Astrocyte (in vitro differentiated cells and primary cell): ENCODE measurements around the gene OS9. TPM values are rescaled to one million over a fixed set of nuclear protein-coding genes. Genes with fewer than 3 reads are reported as not detected.

Experiments
- DNase-seq: peaks from one replicate; pipeline ENCODE4 v3.0.0-alpha.2; 2010; ENCODE audit warnings: low read depth
- FAIRE-seq: peaks from 2 replicates; lab custom pipeline; 2011; peaks lifted over from hg19 to GRCh38; lab: Jason Lieb, UNC
- H2AFZ ChIP-seq: 2 replicates; pipeline ENCODE4 v1.6.0; 2012; ENCODE audit warnings: low read depth, low read length, inconsistent platforms
- H3K27ac ChIP-seq: 2 replicates; pipeline ENCODE4 v1.5.1; 2011; ENCODE audit warnings: low read depth, low read length, inconsistent platforms
- H3K27me3 ChIP-seq: 2 replicates; pipeline ENCODE4 v1.6.0; 2011; ENCODE audit warnings: low read length, inconsistent platforms; ENCODE audit not compliant: insufficient read depth
- H3K36me3 ChIP-seq: 2 replicates; pipeline ENCODE4 v1.5.1; 2011; ENCODE audit warnings: low read length, inconsistent platforms; ENCODE audit not compliant: insufficient read depth
- H3K4me1 ChIP-seq: 2 replicates; pipeline ENCODE4 v1.5.1; 2011; ENCODE audit warnings: low read length, inconsistent platforms; ENCODE audit not compliant: insufficient read depth
- H3K4me2 ChIP-seq: 2 replicates; pipeline ENCODE4 v1.6.0; 2012; ENCODE audit warnings: low read length, inconsistent platforms
- H3K4me3 ChIP-seq: 2 replicates; pipeline ENCODE4 v1.5.1; 2011; ENCODE audit warnings: low read depth, mild to moderate bottlenecking, low read length, inconsistent platforms; ENCODE audit not compliant: insufficient read depth
- H3K79me2 ChIP-seq: 2 replicates; pipeline ENCODE4 v1.6.0; 2012; ENCODE audit warnings: mild to moderate bottlenecking, low read length, inconsistent platforms; ENCODE audit not compliant: insufficient read depth
- H3K9ac ChIP-seq: 2 replicates; pipeline ENCODE4 v1.6.0; 2012; ENCODE audit warnings: mild to moderate bottlenecking, low read length, inconsistent platforms
- H3K9me3 ChIP-seq: 2 replicates; pipeline ENCODE4 v1.5.1; 2012; ENCODE audit warnings: low read depth, mild to moderate bottlenecking, low read length, inconsistent platforms; ENCODE audit not compliant: insufficient read depth
- H4K20me1 ChIP-seq: 2 replicates; pipeline ENCODE4 v1.6.0; 2012; ENCODE audit warnings: low read length, inconsistent platforms; ENCODE audit not compliant: insufficient read depth
- H3K27ac Mint-ChIP-seq: one replicate; pipeline ENCODE4 v1.8.0; 2021; ENCODE audit warnings: mild to moderate bottlenecking, mixed read lengths; ENCODE audit not compliant: unreplicated experiment
- H3K27me3 Mint-ChIP-seq: one replicate; pipeline ENCODE4 v1.8.0; 2021; ENCODE audit warnings: low read depth, mixed read lengths; ENCODE audit not compliant: unreplicated experiment
- H3K36me3 Mint-ChIP-seq: one replicate; pipeline ENCODE4 v1.8.0; 2021; ENCODE audit warnings: low read depth, mixed read lengths; ENCODE audit not compliant: unreplicated experiment
- H3K4me1 Mint-ChIP-seq: one replicate; pipeline ENCODE4 v1.8.0; 2021; ENCODE audit warnings: low read depth, mixed read lengths; ENCODE audit not compliant: unreplicated experiment
- H3K4me3 Mint-ChIP-seq: one replicate; pipeline ENCODE4 v1.8.0; 2021; ENCODE audit warnings: mild to moderate bottlenecking, moderate library complexity, mixed read lengths; ENCODE audit not compliant: unreplicated experiment
- H3K9me3 Mint-ChIP-seq: one replicate; pipeline ENCODE4 v1.8.0; 2021; ENCODE audit warnings: mild to moderate bottlenecking, mixed read lengths; ENCODE audit not compliant: unreplicated experiment
- EZH2 ChIP-seq: IDR thresholded peaks from 2 replicates; pipeline ENCODE4 v1.6.1; 2012; ENCODE audit warnings: mild to moderate bottlenecking, low read length, inconsistent platforms; ENCODE audit not compliant: insufficient read depth
- total RNA-seq: library from RNA; stranded (reverse); gene quantifications from 2 replicates; pipeline ENCODE4 v1.2.1, GENCODE V29; 2021
- TF ChIP-seq, protein P1 (sequence below): IDR thresholded peaks from 2 replicates; pipeline ENCODE4 v1.5.1; 2011; ENCODE audit warnings: low read depth, mild to moderate bottlenecking, inconsistent platforms, low read length, moderate library complexity; ENCODE audit not compliant: insufficient read depth

The OS9 gene
- total RNA-seq, 1 donor from 2014 or later = 194 TPM

GRCh38 chr12:57687862-57688261, 6.1 kb upstream of the OS9 start:
- Histone ChIP-seq H3K9ac (no peak overlapping the region), H3K36me3 (no peaks in the 10 kb centered on the region), H3K4me3 (no peak overlapping the region), H3K9me3 (no peaks in the 10 kb centered on the region), H3K27ac (no peak overlapping the region), H3K27me3 (peaks cover 4% of the 10 kb centered on the region), H3K79me2 (no peaks in the 10 kb centered on the region), H3K4me2 (no peak overlapping the region), H4K20me1 (no peaks in the 10 kb centered on the region), H3K4me1 (no peaks in the 10 kb centered on the region), H2AFZ (no peak overlapping the region)
- DNase-seq (no peak), FAIRE-seq (no peak)
- TF ChIP-seq, protein P1, sequence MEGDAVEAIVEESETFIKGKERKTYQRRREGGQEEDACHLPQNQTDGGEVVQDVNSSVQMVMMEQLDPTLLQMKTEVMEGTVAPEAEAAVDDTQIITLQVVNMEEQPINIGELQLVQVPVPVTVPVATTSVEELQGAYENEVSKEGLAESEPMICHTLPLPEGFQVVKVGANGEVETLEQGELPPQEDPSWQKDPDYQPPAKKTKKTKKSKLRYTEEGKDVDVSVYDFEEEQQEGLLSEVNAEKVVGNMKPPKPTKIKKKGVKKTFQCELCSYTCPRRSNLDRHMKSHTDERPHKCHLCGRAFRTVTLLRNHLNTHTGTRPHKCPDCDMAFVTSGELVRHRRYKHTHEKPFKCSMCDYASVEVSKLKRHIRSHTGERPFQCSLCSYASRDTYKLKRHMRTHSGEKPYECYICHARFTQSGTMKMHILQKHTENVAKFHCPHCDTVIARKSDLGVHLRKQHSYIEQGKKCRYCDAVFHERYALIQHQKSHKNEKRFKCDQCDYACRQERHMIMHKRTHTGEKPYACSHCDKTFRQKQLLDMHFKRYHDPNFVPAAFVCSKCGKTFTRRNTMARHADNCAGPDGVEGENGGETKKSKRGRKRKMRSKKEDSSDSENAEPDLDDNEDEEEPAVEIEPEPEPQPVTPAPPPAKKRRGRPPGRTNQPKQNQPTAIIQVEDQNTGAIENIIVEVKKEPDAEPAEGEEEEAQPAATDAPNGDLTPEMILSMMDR = no peak
- no peak for TF ChIP-seq EZH2
- peaks cover 9% of the 10 kb centered on the region for H3K9me3 Mint-ChIP-seq
- H3K36me3 Mint-ChIP-seq = peaks cover 2% of the 10 kb centered on the region
- H3K4me1 Mint-ChIP-seq = no peaks in the 10 kb centered on the region
- no peak overlapping the region for H3K27ac Mint-ChIP-seq
- H3K27me3 Mint-ChIP-seq = peaks cover 27% of the 10 kb centered on the region
- H3K4me3 Mint-ChIP-seq = no peak overlapping the region

- Mint-ChIP-seq H3K4me3 (no peak overlapping the region), H3K4me1 (no peaks in the 10 kb centered on the region), H3K27ac (no peak overlapping the region), H3K27me3 (peaks cover 22% of the 10 kb centered on the region), H3K9me3 (peaks cover 9% of the 10 kb centered on the region), H3K36me3 (peaks cover 2% of the 10 kb centered on the region)
- H3K36me3 ChIP-seq = no peaks in the 10 kb centered on the region
- no peak overlapping the region for H3K27ac ChIP-seq
- H4K20me1 ChIP-seq = no peaks in the 10 kb centered on the region
- no peak overlapping the region for H3K9ac ChIP-seq
- no peak for FAIRE-seq
- no peak overlapping the region for H3K4me2 ChIP-seq
- H3K4me3 ChIP-seq = no peak overlapping the region
- H3K4me1 ChIP-seq = no peaks in the 10 kb centered on the region
- no peak for DNase-seq
- TF ChIP-seq, protein P1 = no peak
- no peak for TF ChIP-seq EZH2
- no peaks in the 10 kb centered on the region for H3K9me3 ChIP-seq
- H2AFZ ChIP-seq = no peak overlapping the region
- H3K27me3 ChIP-seq = peaks cover 4% of the 10 kb centered on the region
- H3K79me2 ChIP-seq = no peaks in the 10 kb centered on the region
Observed at GRCh38 chr12:57688931-57689330, 5.0 kb upstream of the OS9 start.

DNA sequence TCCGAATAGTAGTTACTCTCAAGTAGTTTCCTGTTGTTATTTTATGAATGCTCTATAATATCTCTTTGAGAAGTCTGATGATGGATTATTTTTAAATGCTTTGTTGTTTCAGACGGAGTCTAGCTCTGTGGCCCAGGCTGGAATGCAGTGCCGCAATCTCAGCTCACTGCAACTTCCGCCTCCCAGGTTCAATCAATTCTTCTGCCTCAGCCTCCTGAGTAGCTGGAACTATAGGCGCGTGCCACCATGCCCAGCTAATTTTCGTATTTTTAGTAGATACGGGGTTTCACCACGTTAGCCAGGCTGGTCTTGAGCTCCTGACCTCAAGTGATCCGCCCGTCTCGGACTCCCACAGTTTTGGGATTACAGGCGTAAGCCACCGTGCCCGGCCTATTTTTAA, 1.4 kb upstream of the OS9 start:
- Mint-ChIP-seq H3K4me3 (no peak overlapping the region), H3K9me3 (peaks cover 7% of the 10 kb centered on the region), H3K27ac (no peak overlapping the region), H3K27me3 (peaks cover 12% of the 10 kb centered on the region), H3K4me1 (no peaks in the 10 kb centered on the region), H3K36me3 (peaks cover 13% of the 10 kb centered on the region)
- H3K4me3 ChIP-seq = no peak overlapping the region
- no peak for FAIRE-seq
- H4K20me1 ChIP-seq = peaks cover 3% of the 10 kb centered on the region
- no peak for TF ChIP-seq EZH2
- TF ChIP-seq, protein P1 = no peak
- peaks cover 7% of the 10 kb centered on the region for H3K4me1 ChIP-seq
- peaks cover 2% of the 10 kb centered on the region for H3K27me3 ChIP-seq
- H3K79me2 ChIP-seq = peaks cover 13% of the 10 kb centered on the region
- no peak overlapping the region for H3K27ac ChIP-seq
- H3K9me3 ChIP-seq = no peaks in the 10 kb centered on the region
- DNase-seq = no peak
- H3K9ac ChIP-seq = no peak overlapping the region
- H3K36me3 ChIP-seq = peaks cover 11% of the 10 kb centered on the region
- H2AFZ ChIP-seq = no peak overlapping the region
- no peak overlapping the region for H3K4me2 ChIP-seq
